GM21717 (cell line): ENCODE measurements around the gene STC2.
"Not testable (repeated sequence)": the region's sequence is repeated elsewhere in the genome, so short reads cannot be mapped to it uniquely, and the experiment has no call there.

ENCODE experiments used
- ATAC-seq: cut with Tn5 transposase; IDR thresholded peaks from one replicate; pipeline ENCODE4 v1.9.1; 2021; ENCODE audit warnings: mild to moderate bottlenecking, moderate library complexity; ENCODE audit not compliant: unreplicated experiment

Gene STC2

GRCh38 chr5:173327948-173328843, at the start of gene STC2:
Gene STC2, minus strand, starts transcription at chr5:173328414. Its CDS starts 221 bp downstream, at chr5:173328193.
- peak; percentile 51 for ATAC-seq

- no peak for ATAC-seq
These were observed 43.2 kb upstream of the STC2 start for GRCh38 chr5:173371400-173371799.

GRCh38 chr5:173363406-173363805, 35.2 kb upstream of the STC2 start:
- ATAC-seq = not testable (repeated sequence)

- no peak for ATAC-seq
These were observed 27.3 kb upstream of the STC2 start for GRCh38 chr5:173355561-173355960.

- no peak for ATAC-seq
These were observed 26.4 kb upstream of the STC2 start for GRCh38 chr5:173354645-173355044.

GRCh38 chr5:173352366-173353349, 24.4 kb upstream of the STC2 start:
- no peak for ATAC-seq

- no peak for ATAC-seq
These were observed 14.9 kb upstream of the STC2 start for GRCh38 chr5:173342813-173343755.

- no peak for ATAC-seq
These were observed 13.8 kb upstream of the STC2 start for GRCh38 chr5:173341961-173342430.

- no peak for ATAC-seq
These were observed 12.8 kb upstream of the STC2 start for GRCh38 chr5:173340984-173341383.

GRCh38 chr5:173340451-173340850, 12.2 kb upstream of the STC2 start:
- no peak for ATAC-seq

GRCh38 chr5:173339286-173339685, 11.1 kb upstream of the STC2 start:
- ATAC-seq = no peak

GRCh38 chr5:173338380-173339015, 10.3 kb upstream of the STC2 start:
- ATAC-seq = no peak

GRCh38 chr5:173334808-173335207, 6.6 kb upstream of the STC2 start:
- ATAC-seq = no peak

- no peak for ATAC-seq
These were observed 5.9 kb upstream of the STC2 start for GRCh38 chr5:173333925-173334661.

GRCh38 chr5:173331956-173332479, 3.8 kb upstream of the STC2 start:
- ATAC-seq = peak; percentile 56

GRCh38 chr5:173331287-173331686, 3.1 kb upstream of the STC2 start:
- no peak for ATAC-seq

- ATAC-seq = no peak
These were observed 2.4 kb upstream of the STC2 start for GRCh38 chr5:173330338-173331206.
